ENCODE measurements around the gene SSH3. TPM values are rescaled to one million over a fixed set of nuclear protein-coding genes. Genes with fewer than 3 reads are reported as not detected.

Gene SSH3
- total RNA-seq, 2 donors from 2014 or later: 39.1 to 44.4 TPM

- H3K9ac ChIP-seq (ENCODE audit: extremely low read depth, low read length, poor library complexity, severe bottlenecking): no peak overlapping the region
- H3K4me3 Mint-ChIP-seq: no peak overlapping the region
- no peak overlapping the region for H3K4me3 ChIP-seq (ENCODE audit: low read length)
- H3K4me1 Mint-ChIP-seq: peaks cover 8% of the 10 kb centered on the region
- peaks cover 11% of the 10 kb centered on the region for H3K9me3 ChIP-seq (ENCODE audit: control insufficient read depth, low read length)
- H3K27me3 ChIP-seq (ENCODE audit: control insufficient read depth, insufficient read depth, low read length, poor library complexity, severe bottlenecking): no peaks in the 10 kb centered on the region
- DNase-seq: peak; percentile 71
- 78 to 80% methylated on average over 5 to 7 of the region's 7 CpGs for WGBS, 2 experiments (ENCODE audit: insufficient coverage in 1 of 2, insufficient read length in 1 of 2)
- H3K27ac ChIP-seq (ENCODE audit: low read depth, low read length): no peak overlapping the region
- H3K36me3 ChIP-seq (ENCODE audit: control insufficient read depth, insufficient read depth, low read length): no peaks in the 10 kb centered on the region
- peak; percentile 82 for TF ChIP-seq CTCF (conservative IDR thresholded peaks at IDR 0.05)
- peaks cover 2% of the 10 kb centered on the region for H3K4me1 ChIP-seq (ENCODE audit: control insufficient read depth, insufficient read depth, low read length)
- peaks cover 2% of the 10 kb centered on the region for H3K27me3 Mint-ChIP-seq (ENCODE audit: insufficient read depth)
- H3K36me3 Mint-ChIP-seq (ENCODE audit: low read depth): no peaks in the 10 kb centered on the region
- no peak overlapping the region for H3K27ac Mint-ChIP-seq
- H3K9me3 Mint-ChIP-seq: no peaks in the 10 kb centered on the region
Observed at GRCh38 chr11:67345920-67346819, 42.8 kb downstream of the SSH3 start.

- H3K4me1 ChIP-seq (ENCODE audit: control insufficient read depth, insufficient read depth, low read length): peaks cover 6% of the 10 kb centered on the region
- no peak overlapping the region for H3K4me3 ChIP-seq (ENCODE audit: low read length)
- H3K27ac Mint-ChIP-seq: no peak overlapping the region
- H3K4me1 Mint-ChIP-seq: peaks cover 13% of the 10 kb centered on the region
- H3K27ac ChIP-seq (ENCODE audit: low read depth, low read length): no peak overlapping the region
- WGBS, 2 experiments (ENCODE audit: insufficient coverage in 1 of 2, insufficient read length in 1 of 2): 86 to 89% methylated on average over 11 of the region's 11 CpGs
- H3K9ac ChIP-seq (ENCODE audit: extremely low read depth, low read length, poor library complexity, severe bottlenecking): no peak overlapping the region
- no peaks in the 10 kb centered on the region for H3K9me3 ChIP-seq (ENCODE audit: control insufficient read depth, low read length)
- H3K4me3 Mint-ChIP-seq: no peak overlapping the region
- no peak for TF ChIP-seq CTCF (conservative IDR thresholded peaks at IDR 0.05)
- H3K36me3 Mint-ChIP-seq (ENCODE audit: low read depth): no peaks in the 10 kb centered on the region
- no peaks in the 10 kb centered on the region for H3K36me3 ChIP-seq (ENCODE audit: control insufficient read depth, insufficient read depth, low read length)
- H3K27me3 ChIP-seq (ENCODE audit: control insufficient read depth, insufficient read depth, low read length, poor library complexity, severe bottlenecking): no peaks in the 10 kb centered on the region
- H3K9me3 Mint-ChIP-seq: no peaks in the 10 kb centered on the region
- DNase-seq: no peak
- H3K27me3 Mint-ChIP-seq (ENCODE audit: insufficient read depth): no peaks in the 10 kb centered on the region
Observed at GRCh38 chr11:67347964-67348749, 44.8 kb downstream of the SSH3 start.

GRCh38 chr11:67349036-67349435 is 45.7 kb downstream of the SSH3 start:
- H3K27ac ChIP-seq (ENCODE audit: low read depth, low read length): no peak overlapping the region
- H3K4me1 Mint-ChIP-seq: peaks cover 16% of the 10 kb centered on the region
- no peaks in the 10 kb centered on the region for H3K9me3 ChIP-seq (ENCODE audit: control insufficient read depth, low read length)
- H3K27me3 Mint-ChIP-seq (ENCODE audit: insufficient read depth): no peaks in the 10 kb centered on the region
- no peak overlapping the region for H3K27ac Mint-ChIP-seq
- WGBS, 2 experiments (ENCODE audit: insufficient coverage in 1 of 2, insufficient read length in 1 of 2): 76 to 92% methylated on average over 4 to 5 of the region's 5 CpGs
- no peak for DNase-seq
- H3K36me3 ChIP-seq (ENCODE audit: control insufficient read depth, insufficient read depth, low read length): no peaks in the 10 kb centered on the region
- H3K9me3 Mint-ChIP-seq: no peaks in the 10 kb centered on the region
- no peak overlapping the region for H3K9ac ChIP-seq (ENCODE audit: extremely low read depth, low read length, poor library complexity, severe bottlenecking)
- H3K4me1 ChIP-seq (ENCODE audit: control insufficient read depth, insufficient read depth, low read length): peaks cover 7% of the 10 kb centered on the region
- no peak overlapping the region for H3K4me3 ChIP-seq (ENCODE audit: low read length)
- TF ChIP-seq CTCF (conservative IDR thresholded peaks at IDR 0.05): no peak
- H3K4me3 Mint-ChIP-seq: no peak overlapping the region
- no peaks in the 10 kb centered on the region for H3K36me3 Mint-ChIP-seq (ENCODE audit: low read depth)
- H3K27me3 ChIP-seq (ENCODE audit: control insufficient read depth, insufficient read depth, low read length, poor library complexity, severe bottlenecking): no peaks in the 10 kb centered on the region
